A549 (cell line): Measurements from ENCODE around the gene PUS3. TPM values are rescaled to one million over a fixed set of nuclear protein-coding genes. Genes with fewer than 3 reads are reported as not detected.

ENCODE experiments used
- ATAC-seq, 2 experiments: fragments of 200-7000 bp in 1 of 2; fragments of >200 bp in 1 of 2; cut with Nextera tagmentation in 1 of 2; cut with Tn5 transposase in 1 of 2; 3 replicates each; pipeline versions ENCODE4 v1.8.0 to v1.9.1; 2018 to 2020; ENCODE audit warnings: mild to moderate bottlenecking in 1 of 2, moderate library complexity in 1 of 2
- CTCF ChIA-PET: fragments of 300-600 bp; sonication (Branson Sonifier 250); formaldehyde crosslinking; extraction: SDS; loops from one replicate; lab custom pipeline; 2021; ENCODE audit warnings: antibody characterized with exemption, inconsistent platforms; lab: Yijun Ruan, JAX
- POLR2A ChIA-PET: fragments of 350-600 bp; formaldehyde crosslinking; extraction: SDS; loops from one replicate; lab custom pipeline; 2021; ENCODE audit warnings: antibody characterized with exemption, inconsistent platforms; lab: Yijun Ruan, JAX
- DNase-seq, 2 experiments: peaks; one replicate each; pipeline versions ENCODE4 v3.0.0 to v3.0.0-alpha.2; 2011 to 2016; ENCODE audit warnings: low read depth in 1 of 2, low spot score in 1 of 2
- FAIRE-seq: peaks from 2 replicates; lab custom pipeline; 2011; peaks lifted over from hg19 to GRCh38; lab: Jason Lieb, UNC
- H3K27ac ChIP-seq, 2 experiments: fragments of >200 bp; sonication (Bioruptor Twin); formaldehyde crosslinking; 3 replicates each; pipeline ENCODE4 v1.5.1; 2016 to 2017
- H3K4me1 ChIP-seq: fragments of >200 bp; sonication (Bioruptor Twin); formaldehyde crosslinking; 3 replicates; pipeline ENCODE4 v1.6.1; 2016
- H3K4me2 ChIP-seq: fragments of >200 bp; sonication (Bioruptor Twin); formaldehyde crosslinking; 3 replicates; pipeline ENCODE4 v1.6.1; 2016
- H3K4me3 ChIP-seq: fragments of >200 bp; sonication (Bioruptor Twin); formaldehyde crosslinking; 3 replicates; pipeline ENCODE4 v1.5.1; 2016
- H3K9me3 ChIP-seq: fragments of >200 bp; sonication (Bioruptor Twin); formaldehyde crosslinking; 3 replicates; pipeline ENCODE4 v1.6.1; 2016
- CBX8 ChIP-seq: fragments of 200-600 bp; sonication (generic); IDR thresholded peaks from 2 replicates; pipeline ENCODE4 v1.6.1; 2016
- CTCF ChIP-seq: fragments of >200 bp; sonication (Bioruptor Twin); formaldehyde crosslinking; IDR thresholded peaks from 3 replicates; pipeline ENCODE4 v1.5.1; 2016
- EHF ChIP-seq: fragments of 250-450 bp; sonication (Bioruptor Pico); IDR thresholded peaks from 2 replicates; pipeline ENCODE4 v1.5.0; 2020; ENCODE audit warnings: mild to moderate bottlenecking
- EHMT2 ChIP-seq: fragments of 200-600 bp; sonication (generic); IDR thresholded peaks from 2 replicates; pipeline ENCODE4 v1.6.1; 2016; ENCODE audit warnings: antibody characterized with exemption, low read depth, mild to moderate bottlenecking, moderate library complexity
- EP300 ChIP-seq, 2 experiments: fragments of >200 bp; sonication (Bioruptor Twin); formaldehyde crosslinking; IDR thresholded peaks; 2 replicates in 1 of 2; 3 replicates in 1 of 2; pipeline ENCODE4 v1.6.1; 2016 to 2017
- ESRRA ChIP-seq: fragments of 150-350 bp; IDR thresholded peaks from 2 replicates; pipeline ENCODE4 v1.6.1; 2014; ENCODE audit warnings: mild to moderate bottlenecking, low read length, borderline replicate concordance
- FOSB ChIP-seq: fragments of 250-450 bp; sonication (Bioruptor Pico); IDR thresholded peaks from 2 replicates; pipeline ENCODE4 v1.5.0; 2020; ENCODE audit warnings: mild to moderate bottlenecking, moderate library complexity
- HDAC2 ChIP-seq: fragments of 200-600 bp; sonication (generic); IDR thresholded peaks from 2 replicates; pipeline ENCODE4 v1.6.1; 2016
- HEYL ChIP-seq: fragments of 250-450 bp; sonication (Bioruptor Pico); IDR thresholded peaks from 2 replicates; pipeline ENCODE4 v1.8.0; 2021; ENCODE audit warnings: mild to moderate bottlenecking, moderate library complexity
- HOXB13 ChIP-seq: fragments of 250-450 bp; sonication (Bioruptor Pico); IDR thresholded peaks from 2 replicates; pipeline ENCODE4 v1.5.0; 2020; ENCODE audit warnings: low read depth, mild to moderate bottlenecking, moderate library complexity
- JUNB ChIP-seq: fragments of >200 bp; sonication (Bioruptor Twin); formaldehyde crosslinking; IDR thresholded peaks from 2 replicates; pipeline ENCODE4 v1.6.1; 2016
- KDM1A ChIP-seq: fragments of 200-600 bp; sonication (generic); IDR thresholded peaks from 2 replicates; pipeline ENCODE4 v1.6.1; 2016; ENCODE audit warnings: low read depth, mild to moderate bottlenecking
- MAZ ChIP-seq: fragments of 150-350 bp; IDR thresholded peaks from 2 replicates; pipeline ENCODE4 v1.6.1; 2014; ENCODE audit warnings: antibody characterized with exemption, low read depth, low read length, borderline replicate concordance
- NFE2L2 ChIP-seq: fragments of 150-350 bp; conservative IDR thresholded peaks from 2 replicates; pipeline ENCODE4 v1.6.1; 2014; ENCODE audit warnings: low read length
- PHF8 ChIP-seq: fragments of 200-600 bp; sonication (generic); IDR thresholded peaks from 2 replicates; pipeline ENCODE4 v1.6.1; 2016; ENCODE audit warnings: low read depth, mild to moderate bottlenecking, antibody characterized with exemption, moderate library complexity, borderline replicate concordance
- POLR2A ChIP-seq: IDR thresholded peaks from 2 replicates; pipeline ENCODE4 v1.6.1; 2012; ENCODE audit warnings: mild to moderate bottlenecking, low read length
- POLR2AphosphoS2 ChIP-seq: conservative IDR thresholded peaks from 2 replicates; pipeline ENCODE4 v1.6.1; 2012; ENCODE audit warnings: low read length, improper control_type of control experiment, inconsistent platforms
- RAD21 ChIP-seq, 2 experiments: fragments of >200 bp in 1 of 2; sonication (Bioruptor Twin) in 1 of 2; formaldehyde crosslinking in 1 of 2; IDR thresholded peaks in 1 of 2; conservative IDR thresholded peaks in 1 of 2; 2 replicates in 1 of 2; 3 replicates in 1 of 2; pipeline ENCODE4 v1.6.1; 2012 to 2018; ENCODE audit warnings: inconsistent platforms in 1 of 2
- RARB ChIP-seq: fragments of 250-450 bp; sonication (Bioruptor Pico); IDR thresholded peaks from 2 replicates; pipeline ENCODE4 v1.8.0; 2021; ENCODE audit warnings: mild to moderate bottlenecking, moderate library complexity
- RCOR1 ChIP-seq: fragments of 150-350 bp; IDR thresholded peaks from 2 replicates; pipeline ENCODE4 v1.6.1; 2014; ENCODE audit warnings: antibody characterized with exemption, low read length, low read depth
- RFX5 ChIP-seq: fragments of 450-650 bp; IDR thresholded peaks from 2 replicates; pipeline ENCODE4 v1.7.1; 2014; ENCODE audit warnings: antibody characterized with exemption, mild to moderate bottlenecking, moderate library complexity
- SMC3 ChIP-seq: fragments of >200 bp; sonication (Bioruptor Twin); formaldehyde crosslinking; IDR thresholded peaks from 3 replicates; pipeline ENCODE4 v1.6.1; 2018; ENCODE audit warnings: inconsistent platforms
- ZFP36 ChIP-seq: fragments of 450-650 bp; IDR thresholded peaks from 2 replicates; pipeline ENCODE4 v1.6.1; 2014; ENCODE audit warnings: borderline replicate concordance; ENCODE audit not compliant: partially characterized antibody
- ZNF302 ChIP-seq: fragments of 250-450 bp; sonication (Bioruptor Pico); IDR thresholded peaks from 2 replicates; pipeline ENCODE4 v1.9.0; 2021; ENCODE audit warnings: inconsistent platforms, mild to moderate bottlenecking, moderate library complexity
- WGBS: methylation state at CpG from one replicate; pipeline ENCODE4 v1.1.6; 2017; ENCODE audit errors: missing lambda C conversion rate; 5-methylcytosine and 5-hydroxymethylcytosine counted together
- polyA plus RNA-seq, 4 experiments: library from polyadenylated mRNA; depleted of rRNA in 3 of 4; stranded (reverse); fragments of >200 nt; fragmentation: RNase III in 1 of 4; extraction: RNeasy Plus Mini Kit Qiagen cat#74134 plus additional on column Dnase treatment in 1 of 4; gene quantifications; 2 replicates in 3 of 4; 3 replicates in 1 of 4; pipeline ENCODE4 v1.2.3, GENCODE V29; 2011 to 2017
- TF ChIP-seq, protein P1 (sequence below): fragments of 200-600 bp; sonication (generic); IDR thresholded peaks from 2 replicates; pipeline ENCODE4 v1.6.1; 2016; ENCODE audit warnings: antibody characterized with exemption, mild to moderate bottlenecking, moderate library complexity
- TF ChIP-seq, protein P2 (sequence below): fragments of >200 bp; sonication (Bioruptor Twin); formaldehyde crosslinking; IDR thresholded peaks from 3 replicates; pipeline ENCODE4 v1.6.1; 2016

The PUS3 gene
- polyA plus RNA-seq, 2 of the 4 experiments (the other 2 are of a cell fraction), result 5.0 to 8.0 TPM

GRCh38 chr11:125923633-125924032, 20.6 kb upstream of the PUS3 start (continued):
- TF ChIP-seq, protein P1, sequence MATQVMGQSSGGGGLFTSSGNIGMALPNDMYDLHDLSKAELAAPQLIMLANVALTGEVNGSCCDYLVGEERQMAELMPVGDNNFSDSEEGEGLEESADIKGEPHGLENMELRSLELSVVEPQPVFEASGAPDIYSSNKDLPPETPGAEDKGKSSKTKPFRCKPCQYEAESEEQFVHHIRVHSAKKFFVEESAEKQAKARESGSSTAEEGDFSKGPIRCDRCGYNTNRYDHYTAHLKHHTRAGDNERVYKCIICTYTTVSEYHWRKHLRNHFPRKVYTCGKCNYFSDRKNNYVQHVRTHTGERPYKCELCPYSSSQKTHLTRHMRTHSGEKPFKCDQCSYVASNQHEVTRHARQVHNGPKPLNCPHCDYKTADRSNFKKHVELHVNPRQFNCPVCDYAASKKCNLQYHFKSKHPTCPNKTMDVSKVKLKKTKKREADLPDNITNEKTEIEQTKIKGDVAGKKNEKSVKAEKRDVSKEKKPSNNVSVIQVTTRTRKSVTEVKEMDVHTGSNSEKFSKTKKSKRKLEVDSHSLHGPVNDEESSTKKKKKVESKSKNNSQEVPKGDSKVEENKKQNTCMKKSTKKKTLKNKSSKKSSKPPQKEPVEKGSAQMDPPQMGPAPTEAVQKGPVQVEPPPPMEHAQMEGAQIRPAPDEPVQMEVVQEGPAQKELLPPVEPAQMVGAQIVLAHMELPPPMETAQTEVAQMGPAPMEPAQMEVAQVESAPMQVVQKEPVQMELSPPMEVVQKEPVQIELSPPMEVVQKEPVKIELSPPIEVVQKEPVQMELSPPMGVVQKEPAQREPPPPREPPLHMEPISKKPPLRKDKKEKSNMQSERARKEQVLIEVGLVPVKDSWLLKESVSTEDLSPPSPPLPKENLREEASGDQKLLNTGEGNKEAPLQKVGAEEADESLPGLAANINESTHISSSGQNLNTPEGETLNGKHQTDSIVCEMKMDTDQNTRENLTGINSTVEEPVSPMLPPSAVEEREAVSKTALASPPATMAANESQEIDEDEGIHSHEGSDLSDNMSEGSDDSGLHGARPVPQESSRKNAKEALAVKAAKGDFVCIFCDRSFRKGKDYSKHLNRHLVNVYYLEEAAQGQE, result no peak
- TF ChIP-seq RARB (CRISPR knock-in tag) (no peak), KDM1A (no peak), ZNF302 (CRISPR knock-in tag) (no peak), RFX5 (no peak), POLR2AphosphoS2 (no peak), EP300 (IDR thresholded peaks at IDR 0.05) (no peak)

- POLR2A ChIA-PET, result no interaction called here
- Histone ChIP-seq H3K4me2 (no peak overlapping the region), H3K4me3 (no peak overlapping the region), H3K27ac (no peak overlapping the region), H3K4me1 (no peaks in the 10 kb centered on the region), H3K9me3 (no peaks in the 10 kb centered on the region)
- FAIRE-seq, result no peak
- CTCF ChIA-PET, result interaction anchor here (0.6 to 5.5 kb wide), 22 partner anchors 9 to 280 kb away, joined by 3 to 80 read pairs (median 4); partner anchors contain the start of genes PUS3 and VSIG10L2
- no peak for TF ChIP-seq PHF8
- no peak for TF ChIP-seq POLR2A
- TF ChIP-seq KDM1A, result no peak
- TF ChIP-seq HOXB13 (CRISPR knock-in tag), result no peak
- peak; percentile 87 to 89 for TF ChIP-seq RAD21 (conservative IDR thresholded peaks at IDR 0.05 in 1 of 2, IDR thresholded peaks at IDR 0.05 in 1 of 2)
- TF ChIP-seq CTCF, result peak; percentile 84
- no peak for TF ChIP-seq ESRRA
- no peak for TF ChIP-seq CBX8
- no peak for TF ChIP-seq FOSB (CRISPR knock-in tag)
- TF ChIP-seq HEYL (CRISPR knock-in tag), result no peak
- no peak for TF ChIP-seq NFE2L2
- TF ChIP-seq EHMT2, result no peak
- TF ChIP-seq RCOR1, result no peak
- TF ChIP-seq JUNB, result no peak
- TF ChIP-seq ZFP36, result no peak
- no peak for TF ChIP-seq MAZ
- peak; percentile 79 for TF ChIP-seq SMC3
- no peak for TF ChIP-seq EHF (CRISPR knock-in tag)
- TF ChIP-seq, protein P2, sequence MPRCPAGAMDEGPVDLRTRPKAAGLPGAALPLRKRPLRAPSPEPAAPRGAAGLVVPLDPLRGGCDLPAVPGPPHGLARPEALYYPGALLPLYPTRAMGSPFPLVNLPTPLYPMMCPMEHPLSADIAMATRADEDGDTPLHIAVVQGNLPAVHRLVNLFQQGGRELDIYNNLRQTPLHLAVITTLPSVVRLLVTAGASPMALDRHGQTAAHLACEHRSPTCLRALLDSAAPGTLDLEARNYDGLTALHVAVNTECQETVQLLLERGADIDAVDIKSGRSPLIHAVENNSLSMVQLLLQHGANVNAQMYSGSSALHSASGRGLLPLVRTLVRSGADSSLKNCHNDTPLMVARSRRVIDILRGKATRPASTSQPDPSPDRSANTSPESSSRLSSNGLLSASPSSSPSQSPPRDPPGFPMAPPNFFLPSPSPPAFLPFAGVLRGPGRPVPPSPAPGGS, result no peak
- TF ChIP-seq HDAC2, result no peak
- TF ChIP-seq, protein P1, result no peak
- peak; percentile 92 to 95 for ATAC-seq
- under 1% methylated on average over 8 of the region's 8 CpGs for WGBS
- DNase-seq, result peak; percentile 65 to 71
Observed at GRCh38 chr11:125923012-125923579, 20.1 kb upstream of the PUS3 start.
